Gastroesophageal sphincter (tissue), 3 donors: ENCODE results near the gene PTH.

Experiments
- POLR2A ChIP-seq, 2 donors: fragments of 450-650 bp; IDR thresholded peaks; one replicate each; pipeline ENCODE4 v1.6.1; 2017; ENCODE audit warnings: antibody characterized with exemption in 2 of 2, mild to moderate bottlenecking in 2 of 2, moderate library complexity in 1 of 2
- POLR2AphosphoS5 ChIP-seq: sonication (generic); formaldehyde crosslinking; IDR thresholded peaks from one replicate; pipeline ENCODE4 v1.6.1; 2017; ENCODE audit warnings: antibody characterized with exemption
- TF ChIP-seq, protein P1 (sequence below), 4 experiments: fragments of 200-600 bp in 2 of 4; fragments of 450-650 bp in 2 of 4; sonication (generic) in 1 of 4; IDR thresholded peaks; one replicate each; pipeline ENCODE4 v1.5.1; 2017 to 2019; ENCODE audit warnings: antibody characterized with exemption in 4 of 4, mild to moderate bottlenecking in 2 of 4, moderate library complexity in 2 of 4

GRCh38 chr11:13463779-13464290 lies 32.0 kb downstream of the PTH start:
- TF ChIP-seq POLR2A (IDR thresholded peaks at IDR 0.05) = no peak
- TF ChIP-seq, protein P1, sequence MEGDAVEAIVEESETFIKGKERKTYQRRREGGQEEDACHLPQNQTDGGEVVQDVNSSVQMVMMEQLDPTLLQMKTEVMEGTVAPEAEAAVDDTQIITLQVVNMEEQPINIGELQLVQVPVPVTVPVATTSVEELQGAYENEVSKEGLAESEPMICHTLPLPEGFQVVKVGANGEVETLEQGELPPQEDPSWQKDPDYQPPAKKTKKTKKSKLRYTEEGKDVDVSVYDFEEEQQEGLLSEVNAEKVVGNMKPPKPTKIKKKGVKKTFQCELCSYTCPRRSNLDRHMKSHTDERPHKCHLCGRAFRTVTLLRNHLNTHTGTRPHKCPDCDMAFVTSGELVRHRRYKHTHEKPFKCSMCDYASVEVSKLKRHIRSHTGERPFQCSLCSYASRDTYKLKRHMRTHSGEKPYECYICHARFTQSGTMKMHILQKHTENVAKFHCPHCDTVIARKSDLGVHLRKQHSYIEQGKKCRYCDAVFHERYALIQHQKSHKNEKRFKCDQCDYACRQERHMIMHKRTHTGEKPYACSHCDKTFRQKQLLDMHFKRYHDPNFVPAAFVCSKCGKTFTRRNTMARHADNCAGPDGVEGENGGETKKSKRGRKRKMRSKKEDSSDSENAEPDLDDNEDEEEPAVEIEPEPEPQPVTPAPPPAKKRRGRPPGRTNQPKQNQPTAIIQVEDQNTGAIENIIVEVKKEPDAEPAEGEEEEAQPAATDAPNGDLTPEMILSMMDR (IDR thresholded peaks at IDR 0.05) = no peak
- no peak for TF ChIP-seq POLR2AphosphoS5
